ENCODE data around the gene WDFY2. TPM values are rescaled to one million over a fixed set of nuclear protein-coding genes. Genes with fewer than 3 reads are reported as not detected.
A peak's percentile ranks its signal among the peaks of the same experiment; 100 is the strongest.

Gene WDFY2, protein sequence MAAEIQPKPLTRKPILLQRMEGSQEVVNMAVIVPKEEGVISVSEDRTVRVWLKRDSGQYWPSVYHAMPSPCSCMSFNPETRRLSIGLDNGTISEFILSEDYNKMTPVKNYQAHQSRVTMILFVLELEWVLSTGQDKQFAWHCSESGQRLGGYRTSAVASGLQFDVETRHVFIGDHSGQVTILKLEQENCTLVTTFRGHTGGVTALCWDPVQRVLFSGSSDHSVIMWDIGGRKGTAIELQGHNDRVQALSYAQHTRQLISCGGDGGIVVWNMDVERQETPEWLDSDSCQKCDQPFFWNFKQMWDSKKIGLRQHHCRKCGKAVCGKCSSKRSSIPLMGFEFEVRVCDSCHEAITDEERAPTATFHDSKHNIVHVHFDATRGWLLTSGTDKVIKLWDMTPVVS
- total RNA-seq = 10 to 100 TPM; 18.2 to 28.3 (median 20.0) TPM
- total RNA-seq (2013) = 20.4 TPM
- 9.7 to 83.8 (median 52.4) reads per million in 29 experiments for total RNA-seq

- peaks cover 10 to 12% of the 10 kb centered on the region in 2 experiments for H3K4me1 ChIP-seq (ENCODE audit: control insufficient read depth in 1 of 2, extremely low read depth in 1 of 2, insufficient read depth in 2 of 2, low read length in 2 of 2)
- Mint-ChIP-seq H3K4me3 (peak within 1 kb of the TSS; percentile 83 to 100 (median 97)), H3K27me3 (no peaks in the 10 kb centered on the region), H3K36me3 (no peaks in the 10 kb centered on the region), H3K4me1 (peaks cover 26 to 44% (median 37%) of the 10 kb centered on the region in 3 donors), H3K9me3 (no peaks in the 10 kb centered on the region), H3K27ac (peak within 1 kb of the TSS; percentile 99)
- H3K27ac ChIP-seq (ENCODE audit: low read length) = peak within 1 kb of the TSS; percentile 85
- CTCF ChIA-PET = interaction anchor here in 1 of 2 donors (0.9 to 1.5 kb wide), 2 partner anchors 61 to 131 kb away, joined by 3 to 9 read pairs; partner anchors contain the start of gene INTS6
- peak within 1 kb of the TSS; percentile 73 to 91 for H3K4me3 ChIP-seq (ENCODE audit: control insufficient read depth in 1 of 2, extremely low read depth in 1 of 2, low read length in 1 of 2)
- H3K36me3 ChIP-seq (ENCODE audit: control insufficient read depth in 2 of 2, extremely low read depth in 1 of 2, insufficient read depth in 1 of 2, low read length in 1 of 2) = no peaks in the 10 kb centered on the region
- DNase-seq (peak; percentile 97 to 100 (median 98)), ATAC-seq (replicated peaks in 1 of 4) (peak; percentile 79 to 88 (median 82))
- H3K27me3 ChIP-seq (replicated peaks in 1 of 2; ENCODE audit: control insufficient read depth in 2 of 2, extremely low read depth in 1 of 2, insufficient read depth in 2 of 2, low read length in 1 of 2) = no peaks in the 10 kb centered on the region
- WGBS (ENCODE audit: insufficient coverage) = 0% methylated on average over 60 of the region's 81 CpGs
- POLR2A ChIA-PET = interaction anchor here (0.6 to 2.9 kb wide), 4 partner anchors 62 to 1147 kb away, joined by 3 to 44 read pairs (median 7); partner anchors contain the start of gene INTS6 (in 1 of the 2)
- no peaks in the 10 kb centered on the region for H3K9me3 ChIP-seq
These were observed at the start of gene WDFY2 for GRCh38 chr13:51583875-51584730. TSS of gene WDFY2 (plus strand) at chr13:51584462. CDS start at chr13:51584688, 226 bp downstream.

GRCh38 chr13:51538591-51539179 lies 45.6 kb upstream of the WDFY2 start:
- H3K36me3 Mint-ChIP-seq = no peaks in the 10 kb centered on the region
- POLR2A ChIA-PET = interaction anchor here in 1 of 2 donors (0.6 kb wide), 2 partner anchors 900 to 1111 kb away, joined by 4 to 8 read pairs; no protein-coding TSS in a partner anchor
- H3K9me3 Mint-ChIP-seq = no peaks in the 10 kb centered on the region
- Histone ChIP-seq H3K4me3 (ENCODE audit: control insufficient read depth in 1 of 2, extremely low read depth in 1 of 2, low read length in 1 of 2) (no peak overlapping the region), H3K27ac (ENCODE audit: low read length) (no peak overlapping the region), H3K4me1 (ENCODE audit: control insufficient read depth in 1 of 2, extremely low read depth in 1 of 2, insufficient read depth in 2 of 2, low read length in 2 of 2) (peaks cover 8 to 11% of the 10 kb centered on the region in 2 experiments), H3K9me3 (no peaks in the 10 kb centered on the region), H3K36me3 (ENCODE audit: control insufficient read depth in 2 of 2, extremely low read depth in 1 of 2, insufficient read depth in 1 of 2, low read length in 1 of 2) (no peaks in the 10 kb centered on the region), H3K27me3 (replicated peaks in 1 of 2; ENCODE audit: control insufficient read depth in 2 of 2, extremely low read depth in 1 of 2, insufficient read depth in 2 of 2, low read length in 1 of 2) (peaks cover 0 to 2% of the 10 kb centered on the region in 2 experiments)
- H3K27ac Mint-ChIP-seq = no peak overlapping the region
- H3K27me3 Mint-ChIP-seq = peaks cover 0 to 3% of the 10 kb centered on the region in 2 donors
- DNase-seq (no peak), ATAC-seq (replicated peaks in 1 of 4) (no peak)
- no peak overlapping the region for H3K4me3 Mint-ChIP-seq
- WGBS (ENCODE audit: insufficient coverage) = no CpG with 5 or more reads among the region's 9 CpGs
- CTCF ChIA-PET = interaction anchor here (0.5 to 0.7 kb wide), 2 partner anchors 85 to 118 kb away, joined by 3 to 4 read pairs; no protein-coding TSS in a partner anchor
- peaks cover 14 to 17% (median 16%) of the 10 kb centered on the region in 3 donors for H3K4me1 Mint-ChIP-seq

- no peak overlapping the region for H3K4me3 ChIP-seq (ENCODE audit: control insufficient read depth in 1 of 2, extremely low read depth in 1 of 2, low read length in 1 of 2)
- peaks cover 0 to 2% of the 10 kb centered on the region in 2 experiments for H3K27me3 ChIP-seq (replicated peaks in 1 of 2; ENCODE audit: control insufficient read depth in 2 of 2, extremely low read depth in 1 of 2, insufficient read depth in 2 of 2, low read length in 1 of 2)
- ChIA-PET POLR2A (interaction anchor here in 1 of 2 donors (0.6 to 0.7 kb wide), 2 partner anchors 31 to 94 kb away, joined by 3 read pairs; no protein-coding TSS in a partner anchor), CTCF (no interaction called here)
- no peak for ATAC-seq (replicated peaks in 1 of 4)
- WGBS (ENCODE audit: insufficient coverage) = no CpG with 5 or more reads among the region's 2 CpGs
- Mint-ChIP-seq H3K27me3 (peaks cover 0 to 3% of the 10 kb centered on the region in 2 donors), H3K36me3 (no peaks in the 10 kb centered on the region), H3K4me1 (peaks cover 2 to 5% (median 4%) of the 10 kb centered on the region in 3 donors), H3K4me3 (no peak overlapping the region), H3K9me3 (no peaks in the 10 kb centered on the region), H3K27ac (no peak overlapping the region)
- H3K4me1 ChIP-seq (ENCODE audit: control insufficient read depth in 1 of 2, extremely low read depth in 1 of 2, insufficient read depth in 2 of 2, low read length in 2 of 2) = peaks cover 0 to 2% of the 10 kb centered on the region in 2 experiments
- H3K9me3 ChIP-seq = no peaks in the 10 kb centered on the region
- H3K36me3 ChIP-seq (ENCODE audit: control insufficient read depth in 2 of 2, extremely low read depth in 1 of 2, insufficient read depth in 1 of 2, low read length in 1 of 2) = no peaks in the 10 kb centered on the region
- no peak for DNase-seq
- H3K27ac ChIP-seq (ENCODE audit: low read length) = no peak overlapping the region
These were observed 44.4 kb upstream of the WDFY2 start for GRCh38 chr13:51539887-51540286.

- H3K27ac Mint-ChIP-seq = no peak overlapping the region
- peaks cover 0 to 2% of the 10 kb centered on the region in 2 experiments for H3K27me3 ChIP-seq (replicated peaks in 1 of 2; ENCODE audit: control insufficient read depth in 2 of 2, extremely low read depth in 1 of 2, insufficient read depth in 2 of 2, low read length in 1 of 2)
- CTCF ChIA-PET = no interaction called here
- ATAC-seq (replicated peaks in 1 of 4) (no peak), DNase-seq (no peak)
- H3K9me3 ChIP-seq = no peaks in the 10 kb centered on the region
- peaks cover 0 to 4% (median 0%) of the 10 kb centered on the region in 3 donors for H3K9me3 Mint-ChIP-seq
- no peak overlapping the region for H3K27ac ChIP-seq (ENCODE audit: low read length)
- no peak overlapping the region for H3K4me3 ChIP-seq (ENCODE audit: control insufficient read depth in 1 of 2, extremely low read depth in 1 of 2, low read length in 1 of 2)
- no peaks in the 10 kb centered on the region for H3K4me1 ChIP-seq (ENCODE audit: control insufficient read depth in 1 of 2, extremely low read depth in 1 of 2, insufficient read depth in 2 of 2, low read length in 2 of 2)
- no peak overlapping the region for H3K4me3 Mint-ChIP-seq
- no peaks in the 10 kb centered on the region for H3K4me1 Mint-ChIP-seq
- 95% methylated on average over 2 of the region's 3 CpGs for WGBS (ENCODE audit: insufficient coverage)
- peaks cover 0 to 3% of the 10 kb centered on the region in 2 donors for H3K27me3 Mint-ChIP-seq
- no peaks in the 10 kb centered on the region for H3K36me3 ChIP-seq (ENCODE audit: control insufficient read depth in 2 of 2, extremely low read depth in 1 of 2, insufficient read depth in 1 of 2, low read length in 1 of 2)
- H3K36me3 Mint-ChIP-seq = no peaks in the 10 kb centered on the region
- POLR2A ChIA-PET = no interaction called here
These were observed 43.2 kb upstream of the WDFY2 start for GRCh38 chr13:51541037-51541436.

DNA sequence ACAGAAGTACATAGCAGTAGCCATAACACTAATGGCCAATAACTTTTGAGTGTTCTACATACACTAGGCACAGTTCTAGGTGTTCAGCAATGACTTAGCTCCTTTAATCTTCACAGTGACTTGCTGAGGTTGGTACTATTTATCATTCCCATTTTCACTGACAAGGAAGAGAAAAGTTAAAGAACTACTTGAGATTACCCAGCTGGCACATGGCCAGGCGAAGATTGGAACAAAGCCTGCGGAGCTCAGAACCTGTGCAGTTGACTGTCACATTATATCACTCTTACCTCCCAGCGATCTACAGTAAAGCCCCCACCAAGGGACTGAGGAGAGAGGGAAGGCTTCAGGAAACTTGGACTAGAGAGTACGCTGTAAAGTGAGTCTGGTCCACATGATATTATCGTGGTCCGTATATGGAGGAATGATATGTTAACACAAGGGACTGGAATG lies 42.4 kb upstream of the WDFY2 start:
- Histone ChIP-seq H3K27ac (ENCODE audit: low read length) (no peak overlapping the region), H3K4me3 (ENCODE audit: control insufficient read depth in 1 of 2, extremely low read depth in 1 of 2, low read length in 1 of 2) (no peak overlapping the region), H3K27me3 (replicated peaks in 1 of 2; ENCODE audit: control insufficient read depth in 2 of 2, extremely low read depth in 1 of 2, insufficient read depth in 2 of 2, low read length in 1 of 2) (peaks cover 0 to 2% of the 10 kb centered on the region in 2 experiments), H3K9me3 (no peaks in the 10 kb centered on the region), H3K4me1 (ENCODE audit: control insufficient read depth in 1 of 2, extremely low read depth in 1 of 2, insufficient read depth in 2 of 2, low read length in 2 of 2) (no peaks in the 10 kb centered on the region), H3K36me3 (ENCODE audit: control insufficient read depth in 2 of 2, extremely low read depth in 1 of 2, insufficient read depth in 1 of 2, low read length in 1 of 2) (no peaks in the 10 kb centered on the region)
- no peaks in the 10 kb centered on the region for H3K36me3 Mint-ChIP-seq
- ATAC-seq (replicated peaks in 1 of 4) (no peak), DNase-seq (no peak)
- POLR2A ChIA-PET = no interaction called here
- peaks cover 0 to 3% of the 10 kb centered on the region in 2 donors for H3K27me3 Mint-ChIP-seq
- H3K27ac Mint-ChIP-seq = no peak overlapping the region
- H3K4me1 Mint-ChIP-seq = no peaks in the 10 kb centered on the region
- peaks cover 0 to 4% (median 0%) of the 10 kb centered on the region in 3 donors for H3K9me3 Mint-ChIP-seq
- CTCF ChIA-PET = no interaction called here
- H3K4me3 Mint-ChIP-seq = no peak overlapping the region
- WGBS (ENCODE audit: insufficient coverage) = no CpG with 5 or more reads among the region's 6 CpGs

Measured in T-cell (primary cell).